Endothelial cell (in vitro differentiated cells): ENCODE data around the gene DNAJC6. TPM values are rescaled to one million over a fixed set of nuclear protein-coding genes. Genes with fewer than 3 reads are reported as not detected.

ENCODE experiments used
- DNase-seq: peaks from one replicate; pipeline ENCODE4 v3.0.0; 2021; ENCODE audit warnings: low spot score
- H3K27ac Mint-ChIP-seq: one replicate; pipeline ENCODE4 v1.8.0; 2021; ENCODE audit warnings: mixed read lengths, inconsistent platforms; ENCODE audit not compliant: unreplicated experiment
- H3K27me3 Mint-ChIP-seq: one replicate; pipeline ENCODE4 v1.8.0; 2021; ENCODE audit warnings: mild to moderate bottlenecking, moderate library complexity, mixed read lengths, inconsistent platforms; ENCODE audit not compliant: unreplicated experiment
- H3K36me3 Mint-ChIP-seq: one replicate; pipeline ENCODE4 v1.8.0; 2021; ENCODE audit warnings: mild to moderate bottlenecking, low read depth, mixed read lengths, inconsistent platforms; ENCODE audit not compliant: unreplicated experiment
- H3K4me1 Mint-ChIP-seq: one replicate; pipeline ENCODE4 v1.8.0; 2021; ENCODE audit warnings: mild to moderate bottlenecking, mixed read lengths, inconsistent platforms; ENCODE audit not compliant: unreplicated experiment
- H3K4me3 Mint-ChIP-seq: one replicate; pipeline ENCODE4 v1.8.0; 2021; ENCODE audit warnings: mild to moderate bottlenecking, mixed read lengths, inconsistent platforms; ENCODE audit not compliant: unreplicated experiment
- H3K9me3 Mint-ChIP-seq: one replicate; pipeline ENCODE4 v1.8.0; 2021; ENCODE audit warnings: mixed read lengths, inconsistent platforms; ENCODE audit not compliant: unreplicated experiment
- CTCF ChIP-seq: fragments of 200-600 bp; sonication (generic); IDR thresholded peaks from one replicate; pipeline ENCODE4 v1.5.0; 2021; ENCODE audit warnings: antibody characterized with exemption; ENCODE audit not compliant: unreplicated experiment
- total RNA-seq: library from RNA; stranded (reverse); fragmentation: NEBNext Ultra II Directional; extraction: Animal tissue kit (Norgen Biotek cat#: 25700); gene quantifications from one replicate; pipeline ENCODE4 v1.2.1, GENCODE V29; 2021; ENCODE audit not compliant: unreplicated experiment

The DNAJC6 gene
- total RNA-seq, 1 donor from 2014 or later = 3.5 TPM

- H3K27ac Mint-ChIP-seq = no peak overlapping the region
- peaks cover 9% of the 10 kb centered on the region for H3K4me1 Mint-ChIP-seq
- H3K27me3 Mint-ChIP-seq = peaks cover 6% of the 10 kb centered on the region
- no peak for TF ChIP-seq CTCF
- H3K4me3 Mint-ChIP-seq = no peak overlapping the region
- no peaks in the 10 kb centered on the region for H3K36me3 Mint-ChIP-seq
- DNase-seq = no peak
- H3K9me3 Mint-ChIP-seq = no peaks in the 10 kb centered on the region
These were observed 2.4 kb downstream of the DNAJC6 start for GRCh38 chr1:65311760-65312159.

- H3K27ac Mint-ChIP-seq = no peak overlapping the region
- no peaks in the 10 kb centered on the region for H3K36me3 Mint-ChIP-seq
- H3K4me3 Mint-ChIP-seq = no peak overlapping the region
- DNase-seq = no peak
- no peaks in the 10 kb centered on the region for H3K4me1 Mint-ChIP-seq
- TF ChIP-seq CTCF = no peak
- H3K27me3 Mint-ChIP-seq = peaks cover 2% of the 10 kb centered on the region
- H3K9me3 Mint-ChIP-seq = no peaks in the 10 kb centered on the region
These were observed 6.9 kb downstream of the DNAJC6 start for GRCh38 chr1:65316233-65316632.

GRCh38 chr1:65317866-65318653 lies 8.7 kb downstream of the DNAJC6 start:
- Mint-ChIP-seq H3K4me3 (no peak overlapping the region), H3K36me3 (no peaks in the 10 kb centered on the region), H3K9me3 (no peaks in the 10 kb centered on the region), H3K27ac (no peak overlapping the region), H3K27me3 (peaks cover 2% of the 10 kb centered on the region), H3K4me1 (no peaks in the 10 kb centered on the region)
- TF ChIP-seq CTCF = no peak
- no peak for DNase-seq

GRCh38 chr1:65319141-65319540 lies 9.8 kb downstream of the DNAJC6 start:
- TF ChIP-seq CTCF = no peak
- Mint-ChIP-seq H3K9me3 (no peaks in the 10 kb centered on the region), H3K27me3 (peaks cover 2% of the 10 kb centered on the region), H3K4me1 (peaks cover 4% of the 10 kb centered on the region), H3K27ac (no peak overlapping the region), H3K4me3 (no peak overlapping the region), H3K36me3 (no peaks in the 10 kb centered on the region)
- DNase-seq = no peak

GRCh38 chr1:65319754-65320153 lies 10.4 kb downstream of the DNAJC6 start:
- no peak for DNase-seq
- Mint-ChIP-seq H3K27ac (no peak overlapping the region), H3K36me3 (no peaks in the 10 kb centered on the region), H3K4me3 (no peak overlapping the region), H3K9me3 (no peaks in the 10 kb centered on the region), H3K27me3 (peaks cover 2% of the 10 kb centered on the region), H3K4me1 (peaks cover 4% of the 10 kb centered on the region)
- no peak for TF ChIP-seq CTCF
